Transverse colon (tissue), 4 donors: Measurements from ENCODE around the gene DLG4.

Experiments
- EP300 ChIP-seq: sonication (generic); formaldehyde crosslinking; IDR thresholded peaks from one replicate; pipeline ENCODE4 v1.6.1; 2017; ENCODE audit warnings: antibody characterized with exemption, low read depth
- POLR2A ChIP-seq: fragments of 450-650 bp; IDR thresholded peaks from one replicate; pipeline ENCODE4 v1.6.1; 2016; ENCODE audit warnings: antibody characterized with exemption, mild to moderate bottlenecking, moderate library complexity
- POLR2AphosphoS5 ChIP-seq, 3 donors: sonication (generic); formaldehyde crosslinking; IDR thresholded peaks; one replicate each; pipeline ENCODE4 v1.6.1; 2016; ENCODE audit warnings: antibody characterized with exemption in 3 of 3
- TF ChIP-seq, protein P1 (sequence below), 5 experiments: fragments of 200-600 bp in 3 of 5; fragments of 450-650 bp in 2 of 5; sonication (generic) in 3 of 5; IDR thresholded peaks; 1 replicate in 2 of 5; 2 replicates in 3 of 5; pipeline ENCODE4 v1.5.1; 2016 to 2017; ENCODE audit warnings: antibody characterized with exemption in 5 of 5, inconsistent platforms in 3 of 5, mild to moderate bottlenecking in 2 of 5, moderate library complexity in 1 of 5

DNA sequence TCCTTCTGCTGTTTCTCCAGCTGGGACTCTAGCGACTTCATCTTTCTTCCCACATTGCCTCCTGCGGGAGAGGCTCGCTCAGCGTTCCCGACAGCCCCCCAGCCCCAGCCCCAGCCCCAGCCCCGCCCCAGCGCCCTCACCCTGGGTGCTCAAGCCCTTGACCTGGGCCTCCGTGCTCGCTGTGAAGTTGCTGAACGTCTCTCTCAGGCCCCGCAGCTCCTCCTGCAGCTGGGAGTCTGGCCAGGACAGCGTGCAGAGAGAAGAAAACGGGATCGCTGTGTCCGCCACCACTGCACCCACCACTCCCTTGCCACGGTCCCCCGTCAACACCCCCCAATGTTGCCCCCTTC lies 42.8 kb downstream of the DLG4 start:
- TF ChIP-seq, protein P1, sequence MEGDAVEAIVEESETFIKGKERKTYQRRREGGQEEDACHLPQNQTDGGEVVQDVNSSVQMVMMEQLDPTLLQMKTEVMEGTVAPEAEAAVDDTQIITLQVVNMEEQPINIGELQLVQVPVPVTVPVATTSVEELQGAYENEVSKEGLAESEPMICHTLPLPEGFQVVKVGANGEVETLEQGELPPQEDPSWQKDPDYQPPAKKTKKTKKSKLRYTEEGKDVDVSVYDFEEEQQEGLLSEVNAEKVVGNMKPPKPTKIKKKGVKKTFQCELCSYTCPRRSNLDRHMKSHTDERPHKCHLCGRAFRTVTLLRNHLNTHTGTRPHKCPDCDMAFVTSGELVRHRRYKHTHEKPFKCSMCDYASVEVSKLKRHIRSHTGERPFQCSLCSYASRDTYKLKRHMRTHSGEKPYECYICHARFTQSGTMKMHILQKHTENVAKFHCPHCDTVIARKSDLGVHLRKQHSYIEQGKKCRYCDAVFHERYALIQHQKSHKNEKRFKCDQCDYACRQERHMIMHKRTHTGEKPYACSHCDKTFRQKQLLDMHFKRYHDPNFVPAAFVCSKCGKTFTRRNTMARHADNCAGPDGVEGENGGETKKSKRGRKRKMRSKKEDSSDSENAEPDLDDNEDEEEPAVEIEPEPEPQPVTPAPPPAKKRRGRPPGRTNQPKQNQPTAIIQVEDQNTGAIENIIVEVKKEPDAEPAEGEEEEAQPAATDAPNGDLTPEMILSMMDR (IDR thresholded peaks at IDR 0.05): no peak
- TF ChIP-seq POLR2A (no peak), POLR2AphosphoS5 (IDR thresholded peaks at IDR 0.05) (no peak), EP300 (no peak)
